H1 (cell line): ENCODE results near the gene NDUFS3. TPM values are rescaled to one million over a fixed set of nuclear protein-coding genes. Genes with fewer than 3 reads are reported as not detected.
A peak's percentile ranks its signal among the peaks of the same experiment; 100 is the strongest.

Source experiments
- CTCF ChIA-PET: fragments of 300-600 bp; sonication (Branson Sonifier 250); formaldehyde crosslinking; loops from one replicate; lab custom pipeline; 2021; ENCODE audit not compliant: partially characterized antibody; lab: Charles Lee
- POLR2A ChIA-PET: fragments of 300-600 bp; sonication (Branson Sonifier 250); formaldehyde crosslinking; loops from one replicate; lab custom pipeline; 2021; ENCODE audit warnings: inconsistent platforms; ENCODE audit not compliant: partially characterized antibody; lab: Charles Lee
- DNase-seq, 2 experiments: peaks; one replicate each; pipeline versions ENCODE4 v3.0.0 to v3.0.0-alpha.2; 2010 to 2022; ENCODE audit warnings: low spot score in 2 of 2, low read depth in 1 of 2, mixed read lengths in 1 of 2
- FAIRE-seq: peaks from 2 replicates; lab custom pipeline; 2011; peaks lifted over from hg19 to GRCh38; lab: Jason Lieb, UNC
- H2AFZ ChIP-seq: 2 replicates; pipeline ENCODE4 v1.8.1; 2012; ENCODE audit warnings: low read length, inconsistent platforms
- H2AK5ac ChIP-seq: 2 replicates; pipeline ENCODE4 v1.6.1; 2013; ENCODE audit warnings: low read depth, low read length
- H2BK120ac ChIP-seq: replicated peaks from 2 replicates; pipeline ENCODE3; 2013; ENCODE audit warnings: low read depth, low read length, inconsistent platforms
- H2BK12ac ChIP-seq: 2 replicates; pipeline ENCODE4 v1.6.1; 2013; ENCODE audit warnings: low read depth, low read length
- H2BK15ac ChIP-seq: 2 replicates; pipeline ENCODE4 v1.6.1; 2013; ENCODE audit warnings: low read length
- H2BK20ac ChIP-seq: 2 replicates; pipeline ENCODE4 v1.6.1; 2013; ENCODE audit warnings: low read length
- H2BK5ac ChIP-seq: 2 replicates; pipeline ENCODE4 v1.6.1; 2013; ENCODE audit warnings: low read depth, low read length
- H3K14ac ChIP-seq: 2 replicates; pipeline ENCODE4 v1.6.1; 2013; ENCODE audit warnings: inconsistent platforms; ENCODE audit not compliant: insufficient read length
- H3K18ac ChIP-seq: 2 replicates; pipeline ENCODE4 v1.6.1; 2013; ENCODE audit warnings: low read length; ENCODE audit errors: extremely low read depth
- H3K23ac ChIP-seq: 2 replicates; pipeline ENCODE4 v1.6.1; 2013; ENCODE audit warnings: inconsistent platforms; ENCODE audit not compliant: insufficient read length
- H3K23me2 ChIP-seq: 2 replicates; pipeline ENCODE4 v1.6.1; 2013; ENCODE audit warnings: low read depth, low read length
- H3K27ac ChIP-seq: 2 replicates; pipeline ENCODE4 v1.6.1; 2011; ENCODE audit warnings: low read depth, low read length, inconsistent platforms
- H3K27me3 ChIP-seq, 4 experiments: replicated peaks in 1 of 4; 1 replicate in 1 of 4; 2 replicates in 3 of 4; pipeline versions ENCODE4 v1.6.1 to v1.8.1; 2011 to 2013; ENCODE audit warnings: low read length in 3 of 4, mild to moderate bottlenecking in 3 of 4, inconsistent platforms in 2 of 4, mixed read lengths in 2 of 4, moderate library complexity in 1 of 4; ENCODE audit not compliant: control insufficient read depth in 3 of 4, insufficient read depth in 3 of 4; ENCODE audit errors: extremely low read depth in 1 of 4
- H3K36me3 ChIP-seq, 4 experiments: 2 replicates each; pipeline versions ENCODE4 v1.6.1 to v1.8.1; 2011 to 2013; ENCODE audit warnings: mild to moderate bottlenecking in 4 of 4, low read length in 3 of 4, moderate library complexity in 2 of 4, control low read depth in 1 of 4, inconsistent platforms in 1 of 4; ENCODE audit not compliant: insufficient read depth in 4 of 4, control insufficient read depth in 2 of 4
- H3K4ac ChIP-seq: replicated peaks from 2 replicates; pipeline ENCODE3; 2013; ENCODE audit warnings: low read length, low read depth, mixed read lengths, inconsistent platforms; ENCODE audit not compliant: insufficient read length
- H3K4me1 ChIP-seq, 4 experiments: replicated peaks in 1 of 4; 1 replicate in 1 of 4; 2 replicates in 3 of 4; pipeline versions ENCODE4 v1.6.1 to v1.8.1; 2011 to 2013; ENCODE audit warnings: low read length in 3 of 4, inconsistent platforms in 2 of 4, mixed read lengths in 1 of 4; ENCODE audit not compliant: insufficient read depth in 4 of 4, control insufficient read depth in 3 of 4
- H3K4me2 ChIP-seq, 2 experiments: 2 replicates each; pipeline versions ENCODE4 v1.6.1 to v1.8.1; 2011 to 2013; ENCODE audit warnings: low read depth in 2 of 2, low read length in 2 of 2, control low read depth in 1 of 2, inconsistent platforms in 1 of 2, mild to moderate bottlenecking in 1 of 2; ENCODE audit not compliant: insufficient read depth in 1 of 2
- H3K4me3 ChIP-seq, 4 experiments: fragments of 200-600, 300-600 bp in 1 of 4; sonication (generic), shearing (Covaris generic), sonication (Bioruptor Twin) in 1 of 4; 2 replicates each; pipeline versions ENCODE4 v1.5.1 to v1.8.1; 2011 to 2016; ENCODE audit warnings: low read length in 4 of 4, low read depth in 3 of 4, control low read depth in 2 of 4, inconsistent platforms in 2 of 4, mild to moderate bottlenecking in 2 of 4, mixed read lengths in 1 of 4, moderate library complexity in 1 of 4; ENCODE audit not compliant: insufficient read depth in 2 of 4; ENCODE audit errors: extremely low read depth in 1 of 4
- H3K56ac ChIP-seq: replicated peaks from 2 replicates; pipeline ENCODE3; 2013; ENCODE audit warnings: low read depth, mild to moderate bottlenecking, mixed read lengths, low read length, inconsistent platforms; ENCODE audit not compliant: insufficient read length
- H3K79me1 ChIP-seq: 2 replicates; pipeline ENCODE4 v1.6.1; 2013; ENCODE audit warnings: low read depth, low read length, control low read depth
- H3K79me2 ChIP-seq, 2 experiments: 2 replicates each; pipeline versions ENCODE4 v1.6.1 to v1.8.1; 2012 to 2013; ENCODE audit warnings: low read length in 2 of 2, mild to moderate bottlenecking in 2 of 2, inconsistent platforms in 1 of 2; ENCODE audit not compliant: insufficient read depth in 2 of 2, control insufficient read depth in 1 of 2
- H3K9ac ChIP-seq, 4 experiments: replicated peaks in 1 of 4; 1 replicate in 1 of 4; 2 replicates in 3 of 4; pipeline versions ENCODE4 v1.6.1 to v1.8.1; 2011 to 2013; ENCODE audit warnings: low read depth in 3 of 4, low read length in 3 of 4, control low read depth in 2 of 4, mild to moderate bottlenecking in 2 of 4, moderate library complexity in 2 of 4, inconsistent platforms in 1 of 4; ENCODE audit errors: extremely low read depth in 1 of 4
- H3K9me3 ChIP-seq, 2 experiments: 2 replicates each; pipeline versions ENCODE4 v1.6.1 to v1.8.1; 2012 to 2013; ENCODE audit warnings: mild to moderate bottlenecking in 2 of 2, moderate library complexity in 2 of 2, control low read depth in 1 of 2, inconsistent platforms in 1 of 2, low read depth in 1 of 2, low read length in 1 of 2, mixed read lengths in 1 of 2; ENCODE audit not compliant: insufficient read depth in 2 of 2
- H4K20me1 ChIP-seq, 2 experiments: replicated peaks in 1 of 2; 2 replicates each; pipeline versions ENCODE3 to v1.8.1; 2011 to 2013; ENCODE audit warnings: inconsistent platforms in 2 of 2, low read length in 2 of 2, mild to moderate bottlenecking in 1 of 2; ENCODE audit not compliant: insufficient read depth in 2 of 2, control insufficient read depth in 1 of 2
- H4K5ac ChIP-seq: 2 replicates; pipeline ENCODE4 v1.6.1; 2013; ENCODE audit warnings: low read length, low read depth, mixed read lengths, inconsistent platforms; ENCODE audit not compliant: insufficient read length
- H4K8ac ChIP-seq: 2 replicates; pipeline ENCODE4 v1.8.0; 2013; ENCODE audit warnings: mild to moderate bottlenecking, moderate library complexity, low read length, inconsistent platforms; ENCODE audit not compliant: insufficient read depth; ENCODE audit errors: extremely low read depth
- H4K91ac ChIP-seq: replicated peaks from 2 replicates; pipeline ENCODE3; 2013; ENCODE audit warnings: low read length, mixed read lengths, inconsistent platforms; ENCODE audit not compliant: insufficient read length
- BCL11A ChIP-seq, 2 experiments: IDR thresholded peaks; one replicate each; pipeline ENCODE4 v1.6.1; 2011; ENCODE audit warnings: low read depth in 2 of 2, low read length in 2 of 2, mild to moderate bottlenecking in 2 of 2
- CHD2 ChIP-seq: IDR thresholded peaks from 2 replicates; pipeline ENCODE4 v1.6.1; 2012; ENCODE audit warnings: low read length, improper control_type of control experiment
- CTCF ChIP-seq, 3 experiments: IDR thresholded peaks; 1 replicate in 2 of 3; 2 replicates in 1 of 3; pipeline versions ENCODE4 v1.5.1 to v1.6.1; 2011; ENCODE audit warnings: low read length in 3 of 3, mild to moderate bottlenecking in 3 of 3, inconsistent platforms in 2 of 3, low read depth in 1 of 3, moderate library complexity in 1 of 3; ENCODE audit not compliant: insufficient read depth in 1 of 3; ENCODE audit errors: control extremely low read depth in 1 of 3
- KDM5A ChIP-seq: fragments of 200-600 bp; IDR thresholded peaks from 2 replicates; pipeline ENCODE4 v1.7.1; 2012; ENCODE audit warnings: mild to moderate bottlenecking, low read length, inconsistent platforms, mixed read lengths
- POU5F1 ChIP-seq: IDR thresholded peaks from 2 replicates; pipeline ENCODE4 v1.6.1; 2011; ENCODE audit warnings: low read depth, mild to moderate bottlenecking, low read length, moderate library complexity
- RAD21 ChIP-seq, 2 experiments: IDR thresholded peaks in 1 of 2; conservative IDR thresholded peaks in 1 of 2; 2 replicates each; pipeline ENCODE4 v1.6.1; 2011; ENCODE audit warnings: low read depth in 2 of 2, low read length in 2 of 2, improper control_type of control experiment in 1 of 2, inconsistent platforms in 1 of 2, mild to moderate bottlenecking in 1 of 2, moderate library complexity in 1 of 2
- YY1 ChIP-seq: IDR thresholded peaks from 2 replicates; pipeline ENCODE4 v1.6.1; 2011; ENCODE audit warnings: low read depth, mild to moderate bottlenecking, low read length
- WGBS, 2 experiments: shearing (Covaris generic) in 1 of 2; methylation state at CpG; one replicate each; pipeline versions ENCODE4 v1.1.6 to v1.1.7; 2013 to 2015; ENCODE audit warnings: low lambda C conversion rate in 2 of 2, mixed read lengths in 2 of 2, inconsistent platforms in 1 of 2, low coverage in 1 of 2, missing lambda C conversion rate in 1 of 2; ENCODE audit not compliant: insufficient replicate concordance in 2 of 2, insufficient coverage in 1 of 2, insufficient read length in 1 of 2; ENCODE audit errors: extremely low coverage in 1 of 2, missing lambda C conversion rate in 1 of 2; 5-methylcytosine and 5-hydroxymethylcytosine counted together
- polyA plus RNA-seq, 7 experiments: library from polyadenylated mRNA; depleted of rRNA in 3 of 7; stranded (reverse) in 5 of 7; unstranded in 2 of 7; fragments of >200 nt in 5 of 7; fragments of 200-250 nt in 2 of 7; gene quantifications; 1 replicate in 5 of 7; 2 replicates in 1 of 7; 4 replicates in 1 of 7; pipeline versions ENCODE4 v1.2.1 to v1.2.3, GENCODE V29; 2011 to 2013; ENCODE audit warnings: missing spikeins in 2 of 7, mixed read lengths in 2 of 7
- total RNA-seq: library from RNA; stranded (reverse); fragmentation: NEBNext Ultra II Directional; extraction: Animal tissue kit (Norgen Biotek cat#: 25700); gene quantifications from 2 replicates; pipeline ENCODE4 v1.2.1, GENCODE V29; 2021

The NDUFS3 gene
- total and polyA plus RNA-seq, 2 of the 8 experiments (the other 6 are each of a cell fraction or from before 2014, with no cell fraction given), result 135 to 241 TPM

GRCh38 chr11:47564933-47565339 lies 13.9 kb upstream of the NDUFS3 start:
- Histone ChIP-seq H3K36me3 (peaks cover 0 to 8% (median 0%) of the 10 kb centered on the region in 4 experiments; a peak in 3 of 8 replicates), H3K18ac (peak overlapping the region; percentile 87; the same call in 1 of the 2 replicates), H2BK12ac (no peak overlapping the region), H2BK5ac (no peak overlapping the region; the same call in 1 of the 2 replicates), H4K8ac (peak overlapping the region; percentile 84; the same call in 1 of the 2 replicates), H2BK15ac (0 out of 2 replicates have a peak overlapping the region, but pooled peaks have one; percentile 46), H3K4me1 (peaks cover 0 to 3% (median 1%) of the 10 kb centered on the region in 4 experiments; a peak in 1 of 7 replicates), H4K5ac (peak overlapping the region; percentile 15), H2BK120ac (peak overlapping the region; percentile 59), H3K23me2 (peaks cover 3% of the 10 kb centered on the region; the same call in 1 of the 2 replicates), H3K9me3 (no peaks in the 10 kb centered on the region), H3K4ac (no peak overlapping the region), H3K4me2 (peak overlapping the region; percentile 60 to 77), H3K14ac (no peak overlapping the region), H4K20me1 (peaks cover 0 to 2% of the 10 kb centered on the region in 2 experiments), H4K91ac (peak overlapping the region; percentile 22), H3K4me3 (peak overlapping the region; percentile 44 to 96 (median 95)), H3K23ac (no peak overlapping the region), H2AK5ac (no peak overlapping the region), H3K27ac (peak overlapping the region; percentile 53; the same call in 1 of the 2 replicates), H3K56ac (peak overlapping the region; percentile 40), H2AFZ (peak overlapping the region; percentile 36), H2BK20ac (no peak overlapping the region), H3K27me3 (no peaks in the 10 kb centered on the region), H3K79me2 (peaks cover 0 to 13% of the 10 kb centered on the region in 2 experiments; a peak in 2 of 4 replicates), H3K79me1 (peaks cover 3% of the 10 kb centered on the region; the same call in 1 of the 2 replicates), H3K9ac (peak overlapping the region in 3 of 4 experiments; percentile 92 to 96 (median 95); a peak in 5 of 7 replicates)
- POLR2A ChIA-PET, result interaction anchor here (0.6 to 6.6 kb wide), 20 partner anchors 9 to 147 kb away, joined by 3 to 83 read pairs (median 5); partner anchors contain the start of genes C1QTNF4, CELF1, KBTBD4 and NDUFS3
- FAIRE-seq, result no peak
- CTCF ChIA-PET, result interaction anchor here (0.6 to 1.7 kb wide), 4 partner anchors 12 to 57 kb away, joined by 3 to 6 read pairs (median 3); partner anchors contain the start of genes KBTBD4 and NDUFS3
- TF ChIP-seq POU5F1 (no peak), CHD2 (no peak), KDM5A (no peak), RAD21 (IDR thresholded peaks at IDR 0.05 in 1 of 2, conservative IDR thresholded peaks at IDR 0.05 in 1 of 2; ENCODE audit: low read depth in 2 of 2, low read length in 2 of 2) (no peak), YY1 (no peak), BCL11A (IDR thresholded peaks at IDR 0.05; ENCODE audit: low read depth in 2 of 2, low read length in 2 of 2) (no peak), CTCF (IDR thresholded peaks at IDR 0.05; ENCODE audit: control extremely low read depth in 1 of 3, insufficient read depth in 1 of 3, low read depth in 1 of 3, low read length in 3 of 3) (no peak)
- 20% methylated on average over 7 of the region's 11 CpGs; no CpG with 5 or more reads in 1 of the 2 experiments for WGBS, 2 experiments
- DNase-seq, result no peak
